SK-N-MC (cell line): ENCODE data around the gene MYCBP.

ENCODE experiments used
- DNase-seq: peaks from one replicate; pipeline ENCODE4 v3.0.0-alpha.2; 2011; ENCODE audit warnings: low read depth, low spot score
- H3K27ac ChIP-seq: fragments of 200-600 bp; sonication (generic); 2 replicates; pipeline ENCODE4 v1.5.1; 2016; ENCODE audit warnings: mixed run types
- H3K36me3 ChIP-seq: fragments of 200-600 bp; sonication (generic); 2 replicates; pipeline ENCODE4 v1.6.1; 2017; ENCODE audit warnings: antibody characterized with exemption, low read length, mixed read lengths; ENCODE audit not compliant: insufficient read depth
- H3K4me3 ChIP-seq: fragments of 200-600 bp; sonication (generic); 2 replicates; pipeline ENCODE4 v1.5.1; 2016
- H3K9ac ChIP-seq: fragments of 200-600 bp; sonication (generic); 2 replicates; pipeline ENCODE4 v1.8.0; 2017; ENCODE audit warnings: mixed run types, mixed read lengths; ENCODE audit not compliant: insufficient read length
- H3K9me3 ChIP-seq: fragments of 200-600 bp; sonication (generic); 2 replicates; pipeline ENCODE4 v1.6.1; 2017; ENCODE audit warnings: low read depth, mild to moderate bottlenecking, antibody characterized with exemption, low read length, moderate library complexity, mixed read lengths
- EZH2 ChIP-seq: fragments of 200-600 bp; sonication (generic); IDR thresholded peaks from one replicate; pipeline ENCODE4 v1.6.1; 2017; ENCODE audit warnings: antibody characterized with exemption
- FOXP2 ChIP-seq: optimal IDR thresholded peaks from 2 replicates; pipeline ENCODE3; 2011; ENCODE audit warnings: mild to moderate bottlenecking, moderate library complexity; ENCODE audit not compliant: insufficient read depth; ENCODE audit errors: extremely low read length, control extremely low read depth
- POLR2AphosphoS5 ChIP-seq: IDR thresholded peaks from 2 replicates; pipeline ENCODE4 v1.6.1; 2012; ENCODE audit warnings: mild to moderate bottlenecking, low read depth, low read length, borderline replicate concordance

The MYCBP gene

GRCh38 chr1:38899560-38899959 is 26.4 kb upstream of the MYCBP start:
- no peaks in the 10 kb centered on the region for H3K9me3 ChIP-seq
- no peak overlapping the region for H3K27ac ChIP-seq
- no peak for TF ChIP-seq POLR2AphosphoS5
- no peak for TF ChIP-seq EZH2
- TF ChIP-seq FOXP2, result no peak

DNA sequence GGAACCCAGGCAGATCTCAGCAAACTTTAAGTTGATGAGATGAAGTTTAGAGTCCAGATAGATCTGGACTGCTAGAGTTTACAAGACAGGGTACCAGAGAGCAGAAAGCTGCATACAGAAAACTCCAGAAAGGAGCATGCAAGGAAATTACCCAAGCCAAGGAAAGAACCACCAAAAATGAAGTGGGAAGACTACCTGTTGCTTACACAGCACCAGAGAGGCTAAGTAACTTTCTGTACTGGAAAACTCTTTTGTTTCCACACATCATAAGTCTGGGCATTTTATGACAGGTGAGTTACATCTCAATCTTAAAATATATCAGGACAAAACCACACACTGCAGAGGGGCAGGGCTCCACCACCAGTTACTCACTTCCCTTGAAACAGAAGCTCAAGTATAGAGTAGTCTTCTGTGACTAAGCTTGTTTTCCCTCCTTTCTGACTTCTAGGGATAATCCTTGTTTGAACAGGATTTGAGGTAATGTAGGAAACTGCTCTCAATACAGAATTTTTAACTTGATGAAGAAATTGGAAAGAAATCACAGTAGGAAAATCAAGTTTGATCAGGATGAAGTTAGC is 25.6 kb upstream of the MYCBP start:
- Histone ChIP-seq H3K9me3 (no peaks in the 10 kb centered on the region), H3K4me3 (no peak overlapping the region), H3K9ac (no peak overlapping the region), H3K36me3 (no peaks in the 10 kb centered on the region), H3K27ac (no peak overlapping the region)
- no peak for TF ChIP-seq EZH2
- TF ChIP-seq POLR2AphosphoS5, result no peak
- TF ChIP-seq FOXP2, result no peak
- DNase-seq, result no peak

More at GRCh38 chr1:38899560-38899959, 26.4 kb upstream of the MYCBP start:
- DNase-seq, result no peak
- Histone ChIP-seq H3K9ac (no peak overlapping the region), H3K4me3 (no peak overlapping the region), H3K36me3 (no peaks in the 10 kb centered on the region)

DNA sequence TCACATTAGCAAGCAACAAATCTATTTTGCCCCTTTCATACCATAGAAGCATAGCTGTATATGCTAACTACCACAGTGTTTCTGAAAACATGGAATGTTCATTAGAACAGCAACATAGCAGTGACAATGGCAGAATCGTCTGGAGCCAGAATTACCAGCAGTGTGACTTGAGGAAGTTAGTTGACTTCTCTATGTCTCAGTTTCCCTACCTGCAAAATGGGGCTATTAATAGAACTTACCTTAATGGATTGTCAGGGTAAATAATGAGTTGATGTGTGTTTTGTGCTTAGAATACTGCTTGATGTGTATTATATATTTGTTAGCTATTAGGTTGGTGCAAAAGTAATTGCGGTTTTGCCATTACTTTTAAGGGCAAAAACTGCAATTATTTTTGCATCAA is 23.0 kb upstream of the MYCBP start:
- H3K9me3 ChIP-seq, result no peaks in the 10 kb centered on the region
- no peak overlapping the region for H3K27ac ChIP-seq
- DNase-seq, result no peak
- no peak for TF ChIP-seq POLR2AphosphoS5
- no peak for TF ChIP-seq EZH2
- TF ChIP-seq FOXP2, result no peak
- no peaks in the 10 kb centered on the region for H3K36me3 ChIP-seq
- no peak overlapping the region for H3K9ac ChIP-seq
- no peak overlapping the region for H3K4me3 ChIP-seq

DNA sequence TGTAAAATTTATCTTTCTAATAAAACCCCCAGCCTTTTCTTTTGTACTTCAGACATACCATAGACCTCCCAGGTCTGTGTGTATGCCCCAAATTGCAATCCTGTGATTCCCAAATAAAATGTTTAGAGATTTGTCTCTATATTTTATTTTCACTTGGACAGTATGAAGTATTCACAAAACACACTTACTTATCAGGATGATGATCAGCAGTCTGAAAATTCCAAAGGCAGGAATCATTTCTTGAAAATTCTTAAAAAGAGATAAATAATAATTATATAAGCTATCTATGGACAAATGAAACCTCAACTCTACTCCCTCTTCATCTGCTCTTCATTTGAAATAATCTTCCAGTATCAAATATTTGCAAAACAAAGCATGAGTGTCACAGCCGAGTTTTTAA is 19.8 kb upstream of the MYCBP start:
- TF ChIP-seq POLR2AphosphoS5 (no peak), FOXP2 (no peak), EZH2 (no peak)
- no peaks in the 10 kb centered on the region for H3K36me3 ChIP-seq
- H3K9ac ChIP-seq, result no peak overlapping the region
- H3K9me3 ChIP-seq, result no peaks in the 10 kb centered on the region
- no peak overlapping the region for H3K4me3 ChIP-seq
- DNase-seq, result no peak
- H3K27ac ChIP-seq, result no peak overlapping the region

- H3K36me3 ChIP-seq, result no peaks in the 10 kb centered on the region
- H3K9me3 ChIP-seq, result no peaks in the 10 kb centered on the region
- no peak overlapping the region for H3K9ac ChIP-seq
- no peak for TF ChIP-seq POLR2AphosphoS5
- no peak for TF ChIP-seq FOXP2
- no peak for TF ChIP-seq EZH2
- DNase-seq, result no peak
- no peak overlapping the region for H3K4me3 ChIP-seq
- no peak overlapping the region for H3K27ac ChIP-seq
Observed at GRCh38 chr1:38891753-38892152, 18.6 kb upstream of the MYCBP start.

DNA sequence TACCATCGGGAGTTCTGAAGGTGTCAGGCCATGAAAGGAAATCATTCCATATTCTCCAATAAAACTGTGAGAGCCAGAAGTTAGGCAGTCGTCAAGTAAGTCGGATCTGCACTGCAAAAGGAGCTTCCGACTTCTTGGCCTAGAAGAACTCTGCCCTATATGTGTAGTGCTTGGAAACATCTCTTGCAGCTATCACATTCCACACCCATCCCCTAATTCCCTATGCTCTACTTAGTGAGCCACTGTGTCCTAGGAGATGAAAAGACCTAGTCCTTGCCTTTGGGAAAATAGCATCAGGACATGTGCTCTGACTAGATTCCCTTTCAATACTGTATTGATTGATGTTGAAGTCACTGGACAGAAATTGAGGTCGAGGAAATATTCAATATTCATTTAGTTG is 16.4 kb upstream of the MYCBP start:
- no peaks in the 10 kb centered on the region for H3K9me3 ChIP-seq
- TF ChIP-seq EZH2 (no peak), POLR2AphosphoS5 (no peak), FOXP2 (no peak)
- H3K36me3 ChIP-seq, result no peaks in the 10 kb centered on the region
- H3K9ac ChIP-seq, result no peak overlapping the region
- no peak overlapping the region for H3K4me3 ChIP-seq
- DNase-seq, result no peak
- no peak overlapping the region for H3K27ac ChIP-seq

- DNase-seq, result no peak
- no peaks in the 10 kb centered on the region for H3K36me3 ChIP-seq
- H3K4me3 ChIP-seq, result no peak overlapping the region
- H3K9ac ChIP-seq, result no peak overlapping the region
- TF ChIP-seq EZH2 (no peak), FOXP2 (no peak), POLR2AphosphoS5 (no peak)
- H3K27ac ChIP-seq, result no peak overlapping the region
- H3K9me3 ChIP-seq, result no peaks in the 10 kb centered on the region
Observed at GRCh38 chr1:38888423-38889333, 15.5 kb upstream of the MYCBP start.

DNA sequence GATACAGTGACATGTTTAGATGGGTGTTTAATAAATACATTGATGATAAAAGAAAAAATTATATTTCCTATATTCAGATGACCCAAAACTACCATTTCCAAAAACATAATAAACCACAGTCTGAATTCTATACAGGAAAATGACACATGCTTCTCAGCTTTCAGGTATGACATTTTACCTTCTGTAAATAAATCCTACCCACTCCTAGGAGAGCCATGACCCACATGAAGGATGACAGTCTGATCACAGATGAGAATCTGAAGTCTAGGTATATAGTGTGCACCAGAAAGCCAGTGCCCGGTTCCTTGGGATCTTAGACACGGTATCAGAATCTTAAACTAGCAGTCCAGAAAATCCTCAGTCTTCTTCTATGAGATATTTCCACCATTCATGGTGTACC is 11.9 kb upstream of the MYCBP start:
- no peak overlapping the region for H3K4me3 ChIP-seq
- TF ChIP-seq FOXP2, result no peak
- no peak for TF ChIP-seq POLR2AphosphoS5
- no peak for TF ChIP-seq EZH2
- no peaks in the 10 kb centered on the region for H3K9me3 ChIP-seq
- no peak overlapping the region for H3K27ac ChIP-seq
- no peak for DNase-seq
- no peak overlapping the region for H3K9ac ChIP-seq
- no peaks in the 10 kb centered on the region for H3K36me3 ChIP-seq

- Histone ChIP-seq H3K4me3 (no peak within 1 kb of the TSS), H3K9ac (no peak within 1 kb of the TSS), H3K9me3 (no peaks in the 10 kb centered on the region), H3K27ac (no peak within 1 kb of the TSS), H3K36me3 (no peaks in the 10 kb centered on the region)
- TF ChIP-seq FOXP2 (no peak), EZH2 (no peak), POLR2AphosphoS5 (no peak)
- DNase-seq, result no peak
Observed at GRCh38 chr1:38881487-38881886, 8.3 kb upstream of the MYCBP start, which contains the start of gene GJA9. GJA9 (minus strand) TSS chr1:38881587; CDS start chr1:38876098, 5,489 bp downstream.
